GM12874 (cell line): ENCODE results near the gene ASXL3.

Experiments
- TF ChIP-seq, protein P1 (sequence below): IDR thresholded peaks from 2 replicates; pipeline ENCODE4 v1.5.1; 2011; ENCODE audit warnings: low read depth, mild to moderate bottlenecking, control low read depth, low read length, moderate library complexity; ENCODE audit not compliant: insufficient read depth

ASXL3 gene

DNA sequence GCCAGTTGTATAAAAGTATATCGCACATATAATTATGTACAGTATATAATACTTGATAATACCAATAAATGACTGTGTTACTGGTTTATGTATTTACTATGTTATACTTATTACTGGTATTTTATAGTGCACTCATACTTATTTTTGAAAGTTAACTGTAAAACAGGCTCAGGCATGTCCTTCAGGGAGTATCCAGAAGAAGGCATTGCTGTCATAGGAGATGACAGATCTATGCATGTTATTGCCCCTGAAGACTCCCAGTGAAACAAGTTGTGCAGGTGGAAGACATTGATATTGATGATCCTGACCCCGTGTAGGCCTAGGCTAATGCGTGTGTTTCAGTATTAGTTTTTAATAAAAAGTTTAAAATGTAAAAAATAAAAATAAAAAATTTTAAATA, 20.3 kb upstream of the ASXL3 start:
- TF ChIP-seq, protein P1, sequence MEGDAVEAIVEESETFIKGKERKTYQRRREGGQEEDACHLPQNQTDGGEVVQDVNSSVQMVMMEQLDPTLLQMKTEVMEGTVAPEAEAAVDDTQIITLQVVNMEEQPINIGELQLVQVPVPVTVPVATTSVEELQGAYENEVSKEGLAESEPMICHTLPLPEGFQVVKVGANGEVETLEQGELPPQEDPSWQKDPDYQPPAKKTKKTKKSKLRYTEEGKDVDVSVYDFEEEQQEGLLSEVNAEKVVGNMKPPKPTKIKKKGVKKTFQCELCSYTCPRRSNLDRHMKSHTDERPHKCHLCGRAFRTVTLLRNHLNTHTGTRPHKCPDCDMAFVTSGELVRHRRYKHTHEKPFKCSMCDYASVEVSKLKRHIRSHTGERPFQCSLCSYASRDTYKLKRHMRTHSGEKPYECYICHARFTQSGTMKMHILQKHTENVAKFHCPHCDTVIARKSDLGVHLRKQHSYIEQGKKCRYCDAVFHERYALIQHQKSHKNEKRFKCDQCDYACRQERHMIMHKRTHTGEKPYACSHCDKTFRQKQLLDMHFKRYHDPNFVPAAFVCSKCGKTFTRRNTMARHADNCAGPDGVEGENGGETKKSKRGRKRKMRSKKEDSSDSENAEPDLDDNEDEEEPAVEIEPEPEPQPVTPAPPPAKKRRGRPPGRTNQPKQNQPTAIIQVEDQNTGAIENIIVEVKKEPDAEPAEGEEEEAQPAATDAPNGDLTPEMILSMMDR: no peak

DNA sequence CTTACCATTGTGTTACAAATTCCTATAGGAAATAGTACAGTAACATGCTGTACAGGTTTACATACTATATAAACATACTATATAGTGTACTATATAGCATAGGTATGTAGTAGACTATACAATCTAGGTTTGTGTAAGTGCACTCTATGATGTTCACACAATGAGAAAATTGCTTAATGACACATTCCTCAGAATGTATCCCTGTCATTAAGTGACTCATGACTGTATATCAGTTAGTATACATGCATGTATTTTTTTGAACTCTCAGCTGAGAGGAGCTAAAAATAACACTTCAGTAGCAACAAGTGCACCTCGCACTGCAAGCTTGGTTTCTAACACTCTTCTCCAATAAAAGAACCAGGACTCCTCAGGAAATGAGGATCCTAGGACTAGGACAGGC, 19.5 kb upstream of the ASXL3 start:
- TF ChIP-seq, protein P1: no peak

DNA sequence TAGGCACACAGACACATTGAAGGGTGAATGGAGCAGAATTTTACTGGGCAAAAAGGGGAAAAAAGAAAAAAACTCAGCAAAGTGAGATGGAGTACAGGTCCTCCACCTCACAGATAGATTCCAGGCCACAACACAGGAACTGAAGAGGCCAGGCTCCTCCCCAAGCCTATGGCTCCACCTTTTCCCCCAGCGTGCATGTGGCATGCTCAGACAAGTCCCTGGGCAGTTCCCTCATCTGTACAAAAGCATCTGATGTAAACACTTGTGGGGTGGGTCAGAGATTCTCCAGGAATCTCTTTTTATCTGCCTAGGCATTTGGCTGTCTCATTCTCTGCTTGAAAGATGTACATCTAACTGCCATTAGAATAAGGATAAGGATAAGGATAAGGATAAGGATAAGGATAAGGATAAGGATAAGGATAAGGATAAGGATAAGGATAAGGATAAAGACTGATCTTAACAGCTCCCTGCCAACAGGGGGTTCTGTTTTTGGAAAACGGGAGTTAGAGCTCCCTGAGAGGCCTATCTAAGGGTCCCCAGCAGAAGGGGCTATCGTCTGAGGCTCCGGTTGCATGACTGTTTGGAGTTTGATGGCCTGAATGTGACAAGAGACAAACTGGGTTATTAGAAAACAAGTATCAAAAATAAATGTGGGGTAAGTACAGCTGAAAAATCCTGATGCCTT, 17.2 kb upstream of the ASXL3 start:
- TF ChIP-seq, protein P1: no peak

DNA sequence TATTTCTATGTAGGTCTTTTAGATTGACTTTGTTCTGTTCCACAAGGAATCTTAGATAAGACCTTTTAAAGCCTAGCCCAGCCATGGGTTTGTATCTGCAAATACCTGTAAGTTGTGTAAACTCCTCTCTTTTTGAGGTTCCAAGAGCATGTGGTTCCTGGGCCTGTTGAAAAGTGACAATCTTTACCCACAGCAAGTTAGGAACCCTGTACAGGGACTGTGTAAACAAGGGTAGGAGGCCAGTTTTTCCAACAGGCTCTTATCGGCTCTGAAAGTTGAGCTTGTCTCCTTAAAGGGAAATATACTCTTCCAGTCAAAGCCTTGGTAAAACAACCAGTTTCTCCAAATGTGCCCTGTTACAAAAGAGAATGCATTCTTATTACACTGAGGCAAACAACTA, 15.3 kb upstream of the ASXL3 start:
- TF ChIP-seq, protein P1: no peak

DNA sequence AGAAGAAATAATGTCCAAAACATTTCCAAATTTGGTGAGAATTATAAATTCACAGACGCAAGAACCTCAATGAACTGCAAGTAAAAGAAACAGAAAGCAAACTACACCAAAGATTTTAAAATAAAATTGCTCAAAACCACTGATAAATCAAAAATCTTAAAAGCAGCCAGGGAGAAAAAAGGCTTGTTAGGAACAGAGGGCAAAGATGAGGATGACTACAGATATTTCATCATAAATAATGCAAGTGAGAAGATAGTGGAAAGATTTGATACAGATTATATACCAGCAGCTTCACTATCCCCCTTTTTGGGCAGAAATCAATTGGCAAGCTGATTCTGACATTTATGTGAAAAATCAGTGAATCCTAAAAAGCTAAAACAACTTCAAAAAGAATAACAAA, 10.3 kb upstream of the ASXL3 start:
- TF ChIP-seq, protein P1: no peak

DNA sequence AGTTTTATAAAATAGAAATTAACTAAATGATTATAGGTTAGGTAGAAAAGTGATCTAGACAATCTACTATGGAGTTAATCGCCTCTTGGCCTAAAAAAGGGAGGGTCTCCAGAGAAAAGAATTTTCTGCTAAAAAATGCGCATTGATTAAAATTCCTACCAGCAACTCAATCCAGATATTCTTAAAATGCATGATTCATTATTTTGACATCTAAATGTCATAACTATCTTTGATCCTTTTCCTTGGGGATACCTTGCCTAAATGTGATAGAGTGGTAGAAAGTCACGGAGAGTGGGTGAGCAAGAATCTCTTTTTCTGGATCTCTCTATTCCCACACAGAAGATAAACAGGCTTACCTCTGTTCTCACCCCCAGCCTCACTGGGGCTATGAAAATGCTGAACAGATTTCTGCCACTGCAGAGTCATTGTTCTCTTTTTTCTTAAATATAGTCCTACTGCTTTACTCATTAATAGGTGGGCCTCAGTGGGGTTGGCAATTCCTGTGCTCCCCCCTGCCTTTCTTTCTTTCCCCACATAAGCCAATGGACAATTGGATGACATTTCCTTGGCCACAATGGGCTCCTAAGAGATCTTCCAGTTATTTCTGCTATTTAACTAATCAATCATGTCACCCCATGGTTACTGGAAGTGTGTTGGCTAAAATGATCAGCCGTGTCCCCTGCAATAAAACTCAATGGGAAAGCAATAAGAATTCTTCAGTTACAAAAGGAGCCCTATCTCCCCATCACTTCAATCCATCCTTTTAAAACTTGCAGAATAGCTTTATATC, 5.8 kb upstream of the ASXL3 start:
- TF ChIP-seq, protein P1: no peak

DNA sequence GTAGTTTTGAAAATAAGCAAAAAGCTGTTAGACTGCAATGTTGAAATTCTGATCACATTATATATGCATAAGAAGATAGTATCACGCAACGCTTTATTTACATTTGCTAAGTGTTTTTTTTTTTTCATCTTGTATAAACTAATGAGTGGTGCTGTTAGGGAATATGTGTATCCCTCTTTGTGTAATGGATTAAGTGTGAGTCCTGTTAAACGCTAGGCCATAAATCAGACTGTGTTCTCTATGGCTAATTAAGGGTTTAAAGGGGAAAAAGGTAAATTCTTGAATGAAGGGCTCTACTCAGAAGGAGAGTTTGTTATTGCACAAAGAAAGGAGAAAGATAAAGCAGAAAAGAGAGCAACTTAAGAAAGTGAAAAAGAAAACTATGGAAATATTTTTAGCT, 4.8 kb upstream of the ASXL3 start:
- TF ChIP-seq, protein P1: no peak
